GM18517 (cell line): Measurements from ENCODE around the gene SRSF11.
A peak's percentile ranks its signal among the peaks of the same experiment; 100 is the strongest.
"Not testable (repeated sequence)": the region's sequence is repeated elsewhere in the genome, so short reads cannot be mapped to it uniquely, and the experiment has no call there.

Experiments used
- ATAC-seq: cut with Tn5 transposase; IDR thresholded peaks from one replicate; pipeline ENCODE4 v1.9.1; 2021; ENCODE audit warnings: mild to moderate bottlenecking, moderate library complexity; ENCODE audit not compliant: unreplicated experiment

Gene SRSF11

GRCh38 chr1:70221238-70222121 lies at the start of gene SRSF11:
SRSF11 (plus strand) TSS chr1:70221380; CDS start chr1:70221637, 257 bp downstream.
- peak; percentile 81 for ATAC-seq

- no peak for ATAC-seq
These were observed 49.7 kb upstream of the SRSF11 start for GRCh38 chr1:70171512-70171911.

GRCh38 chr1:70185181-70185580 lies 36.0 kb upstream of the SRSF11 start:
- ATAC-seq = not testable (repeated sequence)

- no peak for ATAC-seq
These were observed 32.7 kb upstream of the SRSF11 start for GRCh38 chr1:70188522-70188921.

GRCh38 chr1:70190180-70190579 lies 31.0 kb upstream of the SRSF11 start:
- no peak for ATAC-seq

- ATAC-seq = not testable (repeated sequence)
These were observed 28.7 kb upstream of the SRSF11 start for GRCh38 chr1:70192446-70192845.

GRCh38 chr1:70194601-70195000 lies 26.6 kb upstream of the SRSF11 start:
- ATAC-seq = no peak

- ATAC-seq = peak; percentile 89
These were observed 25.8 kb upstream of the SRSF11 start for GRCh38 chr1:70195342-70195741.

GRCh38 chr1:70196333-70196732 lies 24.8 kb upstream of the SRSF11 start:
- no peak for ATAC-seq

GRCh38 chr1:70200065-70200464 lies 21.1 kb upstream of the SRSF11 start:
- no peak for ATAC-seq

GRCh38 chr1:70202173-70202758 lies 18.9 kb upstream of the SRSF11 start:
- ATAC-seq = no peak

GRCh38 chr1:70204139-70204538 lies 17.0 kb upstream of the SRSF11 start:
- no peak for ATAC-seq

GRCh38 chr1:70204600-70204999 lies 16.6 kb upstream of the SRSF11 start:
- ATAC-seq = no peak

- peak; percentile 40 for ATAC-seq
These were observed 16.1 kb upstream of the SRSF11 start for GRCh38 chr1:70205071-70205433.

- ATAC-seq = peak; percentile 85
These were observed 15.6 kb upstream of the SRSF11 start, which contains the start of gene LRRC40 for GRCh38 chr1:70205434-70206118. LRRC40 (minus strand) TSS chr1:70205579; CDS start chr1:70205540, 39 bp downstream.

GRCh38 chr1:70206833-70207232 lies 14.3 kb upstream of the SRSF11 start:
- not testable (repeated sequence) for ATAC-seq

GRCh38 chr1:70207492-70207891 lies 13.7 kb upstream of the SRSF11 start:
- no peak for ATAC-seq

GRCh38 chr1:70208292-70208691 lies 12.9 kb upstream of the SRSF11 start:
- no peak for ATAC-seq

- ATAC-seq = no peak
These were observed 10.4 kb upstream of the SRSF11 start for GRCh38 chr1:70210820-70211219.

- ATAC-seq = no peak
These were observed 9.6 kb upstream of the SRSF11 start for GRCh38 chr1:70211541-70211940.

- no peak for ATAC-seq
These were observed 1.2 kb upstream of the SRSF11 start for GRCh38 chr1:70220015-70220414.
